Neural cell (in vitro differentiated cells): ENCODE measurements around the gene CELF5.

Source experiments
- EZH2 ChIP-seq: fragments of 200-600, 300-800 bp; shearing (Covaris generic), sonication (generic); IDR thresholded peaks from 2 replicates; pipeline ENCODE4 v1.6.1; 2014; ENCODE audit warnings: antibody characterized with exemption, low read length, borderline replicate concordance, mild to moderate bottlenecking; ENCODE audit not compliant: insufficient read depth, poor library complexity, severe bottlenecking
- POLR2AphosphoS5 ChIP-seq: IDR thresholded peaks from 2 replicates; pipeline ENCODE4 v1.6.1; 2012
- RAD21 ChIP-seq: fragments of 450-650 bp; conservative IDR thresholded peaks from 2 replicates; pipeline ENCODE4 v1.6.1; 2014; ENCODE audit warnings: antibody characterized with exemption, mild to moderate bottlenecking, moderate library complexity
- TF ChIP-seq, protein P1 (sequence below): fragments of 450-650 bp; IDR thresholded peaks from 2 replicates; pipeline ENCODE4 v1.5.1; 2014; ENCODE audit warnings: antibody characterized with exemption, mild to moderate bottlenecking, moderate library complexity; ENCODE audit not compliant: poor library complexity, severe bottlenecking
- TF ChIP-seq, protein P2 (sequence below): IDR thresholded peaks from 2 replicates; pipeline ENCODE4 v1.6.1; 2012; ENCODE audit warnings: borderline replicate concordance

DNA sequence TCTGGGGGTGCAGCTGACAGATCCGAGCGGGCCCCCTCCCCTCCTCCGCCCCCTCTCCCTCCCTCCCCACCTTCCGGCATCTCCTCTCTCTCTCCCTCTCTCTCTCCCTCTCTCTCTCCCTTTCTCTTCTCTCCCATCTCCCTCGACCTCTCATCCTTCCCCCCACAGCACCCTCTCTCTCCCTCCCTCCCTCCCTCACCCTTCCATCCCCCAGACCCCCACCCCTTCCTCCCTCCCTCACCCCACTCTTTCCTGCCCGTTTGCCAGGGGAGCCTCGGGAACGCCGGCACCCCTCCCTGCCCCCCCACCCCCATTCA is 666 bp downstream of the CELF5 start:
- TF ChIP-seq, protein P1, sequence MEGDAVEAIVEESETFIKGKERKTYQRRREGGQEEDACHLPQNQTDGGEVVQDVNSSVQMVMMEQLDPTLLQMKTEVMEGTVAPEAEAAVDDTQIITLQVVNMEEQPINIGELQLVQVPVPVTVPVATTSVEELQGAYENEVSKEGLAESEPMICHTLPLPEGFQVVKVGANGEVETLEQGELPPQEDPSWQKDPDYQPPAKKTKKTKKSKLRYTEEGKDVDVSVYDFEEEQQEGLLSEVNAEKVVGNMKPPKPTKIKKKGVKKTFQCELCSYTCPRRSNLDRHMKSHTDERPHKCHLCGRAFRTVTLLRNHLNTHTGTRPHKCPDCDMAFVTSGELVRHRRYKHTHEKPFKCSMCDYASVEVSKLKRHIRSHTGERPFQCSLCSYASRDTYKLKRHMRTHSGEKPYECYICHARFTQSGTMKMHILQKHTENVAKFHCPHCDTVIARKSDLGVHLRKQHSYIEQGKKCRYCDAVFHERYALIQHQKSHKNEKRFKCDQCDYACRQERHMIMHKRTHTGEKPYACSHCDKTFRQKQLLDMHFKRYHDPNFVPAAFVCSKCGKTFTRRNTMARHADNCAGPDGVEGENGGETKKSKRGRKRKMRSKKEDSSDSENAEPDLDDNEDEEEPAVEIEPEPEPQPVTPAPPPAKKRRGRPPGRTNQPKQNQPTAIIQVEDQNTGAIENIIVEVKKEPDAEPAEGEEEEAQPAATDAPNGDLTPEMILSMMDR, result no peak
- TF ChIP-seq POLR2AphosphoS5 (peak; percentile 23), EZH2 (no peak), RAD21 (no peak)
- TF ChIP-seq, protein P2, sequence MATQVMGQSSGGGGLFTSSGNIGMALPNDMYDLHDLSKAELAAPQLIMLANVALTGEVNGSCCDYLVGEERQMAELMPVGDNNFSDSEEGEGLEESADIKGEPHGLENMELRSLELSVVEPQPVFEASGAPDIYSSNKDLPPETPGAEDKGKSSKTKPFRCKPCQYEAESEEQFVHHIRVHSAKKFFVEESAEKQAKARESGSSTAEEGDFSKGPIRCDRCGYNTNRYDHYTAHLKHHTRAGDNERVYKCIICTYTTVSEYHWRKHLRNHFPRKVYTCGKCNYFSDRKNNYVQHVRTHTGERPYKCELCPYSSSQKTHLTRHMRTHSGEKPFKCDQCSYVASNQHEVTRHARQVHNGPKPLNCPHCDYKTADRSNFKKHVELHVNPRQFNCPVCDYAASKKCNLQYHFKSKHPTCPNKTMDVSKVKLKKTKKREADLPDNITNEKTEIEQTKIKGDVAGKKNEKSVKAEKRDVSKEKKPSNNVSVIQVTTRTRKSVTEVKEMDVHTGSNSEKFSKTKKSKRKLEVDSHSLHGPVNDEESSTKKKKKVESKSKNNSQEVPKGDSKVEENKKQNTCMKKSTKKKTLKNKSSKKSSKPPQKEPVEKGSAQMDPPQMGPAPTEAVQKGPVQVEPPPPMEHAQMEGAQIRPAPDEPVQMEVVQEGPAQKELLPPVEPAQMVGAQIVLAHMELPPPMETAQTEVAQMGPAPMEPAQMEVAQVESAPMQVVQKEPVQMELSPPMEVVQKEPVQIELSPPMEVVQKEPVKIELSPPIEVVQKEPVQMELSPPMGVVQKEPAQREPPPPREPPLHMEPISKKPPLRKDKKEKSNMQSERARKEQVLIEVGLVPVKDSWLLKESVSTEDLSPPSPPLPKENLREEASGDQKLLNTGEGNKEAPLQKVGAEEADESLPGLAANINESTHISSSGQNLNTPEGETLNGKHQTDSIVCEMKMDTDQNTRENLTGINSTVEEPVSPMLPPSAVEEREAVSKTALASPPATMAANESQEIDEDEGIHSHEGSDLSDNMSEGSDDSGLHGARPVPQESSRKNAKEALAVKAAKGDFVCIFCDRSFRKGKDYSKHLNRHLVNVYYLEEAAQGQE, result no peak
